GM19023 (cell line): ENCODE results near the gene SF1.

Experiments
- ATAC-seq: cut with Tn5 transposase; IDR thresholded peaks from one replicate; pipeline ENCODE4 v1.9.1; 2021; ENCODE audit warnings: mild to moderate bottlenecking, moderate library complexity; ENCODE audit not compliant: unreplicated experiment

The SF1 gene

DNA sequence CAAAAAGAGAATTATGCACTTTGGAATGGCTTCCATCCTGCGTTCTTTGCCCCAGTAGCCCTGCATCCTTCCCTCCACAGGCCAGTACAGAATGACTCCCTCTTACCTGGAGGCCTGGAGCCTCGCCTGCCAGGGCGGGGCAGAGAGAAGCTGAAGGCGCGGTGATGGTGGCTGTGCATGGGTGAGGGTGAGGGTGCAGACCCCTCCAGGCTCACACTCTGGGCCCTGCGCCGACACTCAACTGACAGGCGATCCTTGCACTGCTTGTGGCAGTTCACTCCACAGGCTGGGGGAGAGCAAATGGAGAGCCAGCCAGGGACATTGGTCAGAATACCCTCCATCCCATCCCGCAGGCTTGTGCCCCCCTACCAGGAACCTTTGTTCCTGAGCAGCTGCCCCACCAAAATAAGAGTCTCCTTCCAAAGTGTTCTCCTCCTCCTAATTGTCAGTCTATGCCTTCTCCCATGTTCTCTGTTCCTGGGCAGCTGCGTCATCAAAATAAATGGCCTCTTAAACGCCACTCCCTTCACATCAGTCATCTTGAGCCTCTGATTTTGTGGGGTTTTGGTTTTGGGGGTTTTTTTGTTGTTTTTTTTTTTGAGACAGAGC is 49.5 kb downstream of the SF1 start:
- no peak for ATAC-seq

DNA sequence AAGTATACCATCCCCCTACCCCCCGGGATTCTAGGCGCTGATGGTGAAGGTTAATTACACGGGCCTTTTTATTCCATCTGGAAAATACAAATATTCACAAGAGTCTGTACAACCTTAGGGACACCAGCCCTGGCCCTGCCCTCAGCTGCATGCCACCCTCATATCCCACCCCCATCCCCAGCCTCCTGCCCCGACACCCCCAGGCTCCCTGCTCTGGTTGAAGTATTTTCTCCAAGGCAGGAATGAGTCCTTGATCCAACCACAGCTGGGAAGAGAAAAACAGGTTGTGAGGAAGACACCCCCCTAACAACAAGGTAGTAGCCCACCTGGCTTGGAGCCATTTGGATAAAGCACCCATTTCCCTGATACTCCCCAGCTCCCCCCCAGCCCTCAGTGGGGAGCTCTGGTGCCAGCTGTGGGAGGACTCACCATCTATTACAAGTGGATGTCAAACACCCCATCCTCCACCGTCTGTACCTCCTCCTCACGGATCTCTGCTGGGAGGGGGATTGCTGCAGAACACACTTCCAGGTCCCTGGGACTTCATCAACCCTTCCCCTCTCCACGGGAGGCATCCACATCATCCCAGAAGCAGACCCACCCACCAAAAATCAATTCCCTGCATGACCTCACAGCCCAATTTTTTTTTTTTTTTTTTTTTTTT is 51.3 kb downstream of the SF1 start:
- ATAC-seq: no peak

DNA sequence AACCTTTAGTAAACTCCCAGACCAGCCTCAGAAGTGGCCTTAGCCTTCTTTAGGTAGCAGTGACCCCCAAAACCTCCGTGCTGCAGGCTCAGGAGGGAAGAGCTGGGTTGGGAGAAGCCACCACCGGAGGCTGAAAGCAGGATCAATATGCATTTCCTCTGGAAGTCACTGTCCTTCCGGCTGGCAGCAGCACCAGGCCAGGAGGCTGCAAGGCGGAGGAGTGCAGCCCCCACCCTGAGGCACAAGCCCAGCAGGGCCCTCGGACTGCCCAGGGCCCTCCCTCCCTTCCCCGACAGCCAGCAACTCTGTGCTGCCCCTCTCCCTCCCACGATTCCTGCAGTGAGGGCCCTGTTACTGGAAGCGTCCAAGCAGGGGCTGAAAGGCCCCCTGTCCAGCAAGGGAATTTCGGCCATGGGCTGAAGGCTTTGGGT is 52.1 kb downstream of the SF1 start:
- ATAC-seq: no peak

DNA sequence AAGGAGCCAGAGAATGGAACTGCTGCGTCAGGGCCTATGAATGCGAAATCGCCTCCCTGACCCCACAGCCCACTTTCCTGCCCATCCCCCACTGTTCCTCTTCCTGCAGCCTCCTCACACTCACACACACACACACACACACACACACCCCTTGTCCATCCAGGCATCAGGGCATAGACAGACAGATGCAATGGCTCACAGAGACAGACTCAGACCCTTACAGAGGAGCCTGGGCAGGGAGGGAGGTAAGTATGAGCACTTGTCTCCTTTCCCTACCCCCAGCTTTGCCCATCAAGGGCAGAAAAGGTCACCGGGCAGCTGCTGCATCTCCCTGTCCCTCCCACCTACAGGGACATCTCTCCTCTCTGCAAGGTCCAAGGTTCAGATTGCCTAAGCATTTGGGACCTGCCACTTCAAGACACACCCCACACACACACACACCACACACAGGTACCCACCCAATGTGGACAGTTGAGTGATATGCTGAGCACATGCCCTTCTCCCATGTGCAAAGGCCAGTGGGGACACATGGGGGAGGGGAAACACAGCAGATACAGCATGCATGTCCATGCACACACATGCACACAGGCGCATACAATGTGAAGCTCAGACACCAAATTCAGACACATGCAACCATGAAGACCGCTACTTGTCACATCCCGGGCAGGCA is 53.3 kb downstream of the SF1 start:
- no peak for ATAC-seq

DNA sequence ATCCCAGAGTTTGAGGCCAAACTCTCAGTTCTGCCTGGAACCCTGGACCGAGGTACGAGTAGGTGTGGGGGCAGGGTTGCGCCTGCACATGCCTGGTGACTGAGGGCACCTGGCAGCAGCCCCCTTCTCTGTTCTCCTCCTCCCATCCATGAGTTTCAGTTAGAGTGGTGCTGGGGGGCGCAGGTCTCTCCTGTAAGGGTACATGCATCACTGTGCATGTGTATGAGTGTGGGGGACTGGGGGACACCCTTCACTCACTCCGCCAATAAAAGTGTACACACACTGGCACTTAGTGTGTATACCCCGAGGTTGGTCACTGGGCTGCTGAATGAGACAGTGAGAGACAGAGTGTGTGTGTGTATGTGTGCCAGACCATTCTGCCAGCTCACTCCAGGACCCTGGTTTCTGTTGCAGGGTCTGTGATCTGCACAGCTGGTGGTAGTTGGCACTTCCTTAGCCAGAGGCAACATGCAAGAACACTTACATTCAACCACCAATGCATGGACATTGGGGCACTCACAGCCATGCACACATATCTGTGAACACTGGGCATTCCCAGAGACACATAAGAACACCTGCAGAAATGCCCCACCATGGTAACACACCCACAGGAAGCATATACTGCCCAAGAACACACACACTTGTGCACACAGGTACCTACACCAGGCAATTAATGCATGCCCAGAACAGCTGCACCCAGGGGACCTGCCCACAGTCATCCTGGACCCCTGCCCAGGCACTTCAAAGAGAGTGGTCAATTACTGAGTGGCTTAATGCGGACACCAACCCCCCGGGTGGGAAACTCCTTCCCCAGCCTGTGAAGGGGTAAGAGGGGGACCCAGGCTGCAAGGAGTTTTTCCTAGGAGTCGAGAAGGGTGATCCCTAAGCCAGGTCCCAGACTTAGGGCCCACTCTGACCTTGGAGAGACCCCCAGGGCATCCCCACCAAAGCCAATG is 54.2 kb downstream of the SF1 start:
- peak; percentile 22 for ATAC-seq

DNA sequence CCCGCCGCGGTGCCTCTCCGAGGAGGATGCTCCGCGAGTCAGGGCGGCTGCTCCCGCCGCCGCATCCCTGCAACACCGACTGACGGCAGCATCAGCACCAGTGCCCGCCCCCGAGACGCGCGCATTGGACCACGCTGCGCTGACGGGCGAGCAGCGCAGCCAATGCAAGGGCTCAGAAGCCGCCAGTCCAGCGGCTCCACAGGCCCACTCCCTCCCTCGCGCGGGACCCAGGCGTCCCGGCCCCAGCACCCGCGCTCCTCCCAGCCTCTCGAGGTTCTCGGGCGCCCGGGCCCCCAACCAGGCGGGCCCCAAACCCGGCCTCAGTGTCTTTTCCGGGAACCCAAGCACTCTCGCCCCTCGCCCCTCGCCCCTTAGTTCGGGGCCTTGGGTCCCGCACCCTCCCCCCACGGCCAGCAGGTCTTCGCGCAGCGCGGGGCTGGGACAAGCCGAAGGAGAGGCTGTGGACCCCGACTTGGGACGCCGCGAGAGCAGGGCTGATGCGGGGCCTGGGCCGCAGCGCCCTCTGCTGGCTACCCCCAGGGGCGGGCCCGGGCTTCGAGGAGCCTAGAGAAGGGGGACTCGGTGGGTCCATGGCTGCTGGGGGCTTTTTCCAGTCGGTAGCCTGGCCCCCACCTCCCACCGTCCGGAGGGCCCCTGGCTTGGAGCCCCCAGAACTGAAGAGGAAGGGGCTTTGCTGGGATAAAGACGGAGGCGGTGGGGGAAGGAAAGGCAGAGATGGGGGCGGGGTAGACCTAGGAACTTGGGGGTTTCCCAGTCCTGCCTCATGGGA is 55.0 kb downstream of the SF1 start, which contains the start of gene NRXN2:
Gene NRXN2, minus strand, starts transcription at position 81 of the 790 bp plus-strand sequence. CDS start 9,498 bp downstream, outside the sequence.
- peak; percentile 86 for ATAC-seq

DNA sequence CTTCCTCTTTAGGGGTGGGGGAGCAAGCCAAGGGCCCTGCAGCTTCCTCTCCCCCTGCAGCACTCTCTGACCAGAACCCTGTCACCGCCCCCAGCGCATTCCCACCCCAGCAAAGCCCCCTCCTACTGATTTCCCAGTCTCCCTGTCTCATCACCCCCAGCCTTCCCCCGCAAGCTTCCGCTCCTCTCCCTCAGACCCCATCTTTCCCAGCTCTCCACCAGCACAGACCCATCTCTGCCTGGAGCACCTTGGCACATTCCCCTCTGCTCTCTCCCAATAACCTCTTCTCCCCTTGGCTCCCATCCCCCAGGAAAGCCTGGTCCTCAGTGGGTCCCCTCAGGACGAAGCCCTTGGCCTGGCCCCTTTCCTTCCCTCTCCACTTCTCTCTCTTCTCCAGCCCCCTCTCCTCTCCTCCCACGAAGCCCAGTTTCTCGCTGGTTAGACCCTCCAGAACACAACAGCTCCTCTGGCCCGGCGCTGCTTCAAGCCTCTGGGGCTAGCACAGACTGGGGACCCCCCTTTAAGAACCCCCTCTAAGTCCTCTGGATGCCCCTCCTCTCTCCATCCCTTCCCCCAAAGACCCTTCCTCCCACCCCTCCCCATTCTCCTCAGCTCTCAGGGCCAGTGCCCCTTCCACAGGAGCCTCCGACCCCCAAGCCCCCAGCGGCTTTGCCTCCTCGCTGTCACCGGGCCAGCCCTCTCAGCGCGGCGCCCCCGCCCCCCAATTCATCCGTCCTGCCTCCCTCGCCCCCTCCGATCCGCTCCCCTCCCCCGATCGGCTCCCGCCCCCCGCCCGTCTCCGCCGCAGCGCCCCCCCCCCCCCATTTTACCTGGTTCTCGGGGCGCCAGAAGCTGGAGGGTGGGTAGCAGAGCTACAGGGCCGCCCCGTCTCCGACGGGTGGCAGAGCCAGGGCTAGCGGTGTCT is 55.9 kb downstream of the SF1 start:
- no peak for ATAC-seq

DNA sequence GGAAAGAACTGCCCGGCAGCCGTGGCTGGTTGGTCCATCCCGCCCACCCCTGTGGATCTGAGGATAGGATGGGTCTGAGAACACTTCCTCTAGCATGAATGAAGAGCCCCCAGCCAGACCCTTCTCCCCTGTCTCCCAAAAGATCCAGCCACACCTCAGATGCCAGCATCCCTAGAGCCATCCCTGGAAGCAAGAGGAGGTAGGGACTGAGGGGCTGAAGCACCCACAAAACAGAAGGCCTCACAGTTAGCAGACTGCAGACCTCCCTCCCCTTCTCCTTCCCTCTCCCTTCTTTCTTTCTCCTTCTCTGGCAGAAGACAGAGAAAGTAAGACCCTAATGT is 57.0 kb downstream of the SF1 start:
- no peak for ATAC-seq

DNA sequence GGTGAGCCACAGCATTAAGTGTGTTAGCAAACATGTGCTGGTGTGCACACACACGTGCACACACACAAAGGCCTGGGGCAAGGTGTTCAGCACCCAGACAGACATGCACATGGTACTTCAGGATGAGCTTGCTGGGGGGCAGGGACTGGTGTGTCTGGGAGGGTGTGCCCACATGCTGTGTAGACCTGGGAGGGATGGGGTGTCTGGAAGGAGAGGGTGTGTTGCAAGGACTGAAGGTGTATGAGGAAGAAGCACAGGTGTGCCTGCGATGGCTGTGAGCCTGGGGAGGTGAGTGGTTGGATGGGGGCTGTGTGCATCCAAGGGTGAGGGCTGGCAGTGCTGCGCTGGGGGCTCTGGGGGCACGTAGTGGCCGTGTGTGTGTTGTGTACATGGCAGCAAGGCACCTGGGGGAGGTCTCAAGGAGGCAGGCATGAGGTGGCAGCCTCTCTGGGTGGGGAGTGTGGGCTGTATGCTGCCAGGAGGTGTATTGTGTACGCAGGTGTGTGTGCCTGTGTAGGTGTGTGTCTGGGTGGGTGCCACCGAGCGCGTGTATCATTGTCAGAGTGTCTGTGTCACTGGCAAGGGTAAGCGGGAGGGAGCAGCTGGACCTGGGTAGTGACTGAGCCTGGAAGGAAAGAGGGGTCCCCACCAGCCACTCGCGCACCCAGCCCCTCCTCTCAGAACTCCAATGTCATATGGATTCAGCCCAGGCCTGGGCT is 57.5 kb downstream of the SF1 start:
- ATAC-seq: no peak

DNA sequence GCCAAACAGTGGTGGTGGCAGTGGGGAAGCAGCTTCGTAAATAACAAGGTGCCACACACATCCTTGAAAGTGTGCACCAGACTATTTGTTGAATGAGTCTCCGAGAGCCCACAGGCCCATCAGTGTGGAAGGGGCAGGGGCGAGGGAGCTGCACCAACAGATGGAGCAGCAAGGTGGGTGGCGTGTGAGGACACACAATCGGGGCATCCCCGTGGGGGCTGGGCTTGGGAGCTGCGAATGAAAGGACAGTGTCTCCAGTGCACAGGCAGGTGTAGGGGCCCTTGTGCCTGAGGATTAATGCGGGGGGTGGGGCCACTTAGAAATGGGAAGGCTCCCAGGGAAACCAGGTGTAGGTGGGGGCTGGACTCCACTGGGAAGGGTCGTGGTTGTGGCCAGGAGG is 58.2 kb downstream of the SF1 start:
- ATAC-seq: no peak

DNA sequence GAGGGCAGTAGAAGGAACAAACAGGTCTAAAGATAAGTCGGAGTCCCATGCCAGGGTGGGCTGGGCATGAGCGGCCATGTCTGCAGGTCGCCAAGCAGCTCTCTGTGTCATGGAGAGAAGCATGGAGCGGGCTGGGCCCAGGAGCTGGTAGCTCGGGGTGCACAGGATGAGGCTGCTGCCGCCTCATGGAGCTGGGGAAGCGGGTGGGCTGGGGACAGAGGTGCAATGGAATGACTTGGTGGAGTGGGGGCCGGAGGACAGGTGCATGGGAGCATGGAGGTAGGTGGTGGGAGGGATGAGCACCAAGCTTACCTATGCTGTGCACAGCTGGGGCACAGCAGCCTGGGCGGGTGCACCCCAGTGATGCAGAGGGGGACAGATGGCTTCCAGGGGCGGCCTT is 58.9 kb downstream of the SF1 start:
- ATAC-seq: no peak

DNA sequence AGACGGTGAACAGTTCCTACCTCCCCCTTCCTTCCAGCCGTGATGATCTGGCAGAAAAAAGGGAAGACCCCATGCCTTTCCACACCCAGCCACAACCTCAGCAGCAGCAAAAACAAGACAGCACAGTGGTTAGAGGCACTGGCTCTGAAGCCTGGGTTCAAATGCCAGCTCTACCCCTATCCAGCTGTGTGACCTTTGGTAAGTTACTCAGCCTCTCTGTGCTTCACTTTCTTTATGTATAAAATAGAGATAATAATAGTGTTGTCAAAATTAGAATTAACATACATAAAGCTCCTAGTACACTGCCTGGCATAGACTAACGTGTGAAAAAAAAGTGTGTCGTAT is 59.6 kb downstream of the SF1 start:
- ATAC-seq: no peak

DNA sequence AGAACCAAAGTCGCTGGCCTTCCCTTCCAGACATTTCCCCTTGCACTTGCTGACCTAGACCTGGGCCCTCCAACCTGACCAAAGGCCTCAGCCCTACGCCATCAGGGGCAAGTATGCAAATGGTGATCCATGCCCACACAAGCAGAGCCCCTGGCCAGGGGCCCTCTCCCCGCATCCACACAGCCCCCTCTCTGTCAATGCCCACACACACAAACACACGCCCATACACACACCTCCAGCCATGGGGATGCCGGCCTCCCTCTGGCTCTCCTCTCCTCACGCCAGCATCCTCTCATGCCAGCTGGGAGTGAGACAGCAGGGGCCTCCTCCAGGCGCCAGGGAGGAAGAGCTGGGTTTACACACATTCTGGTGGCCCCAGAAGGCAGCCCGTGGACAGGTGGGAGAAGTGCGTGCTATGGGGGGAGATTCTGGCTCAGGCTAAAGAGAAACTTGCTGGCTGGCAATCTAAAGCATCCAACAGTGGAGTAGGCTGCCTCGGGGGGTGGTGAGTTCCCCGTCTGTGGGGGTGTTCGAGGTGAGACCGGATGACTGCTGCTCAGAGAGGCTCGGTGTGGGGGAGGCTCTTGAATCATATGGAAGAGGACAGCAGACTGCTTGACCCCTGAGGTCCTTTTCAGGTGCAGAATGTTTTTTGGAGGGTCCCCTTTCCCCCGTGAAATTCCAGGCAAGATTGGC is 60.1 kb downstream of the SF1 start:
- no peak for ATAC-seq

DNA sequence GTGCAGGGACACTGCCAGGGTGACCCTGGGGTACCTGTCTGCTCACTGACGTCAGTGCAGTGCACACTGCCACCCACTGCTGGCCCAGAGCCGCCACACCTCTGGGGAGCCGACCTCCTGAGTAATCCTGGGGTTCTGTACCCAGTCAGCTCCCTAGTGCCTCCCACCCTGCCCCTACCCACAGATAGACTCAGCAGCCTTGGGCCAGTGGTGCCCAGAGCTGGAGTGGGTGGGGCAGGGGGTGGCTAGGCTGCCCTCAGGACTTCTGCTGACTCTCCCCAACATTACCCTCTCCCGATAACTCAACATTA is 61.1 kb downstream of the SF1 start:
- no peak for ATAC-seq

DNA sequence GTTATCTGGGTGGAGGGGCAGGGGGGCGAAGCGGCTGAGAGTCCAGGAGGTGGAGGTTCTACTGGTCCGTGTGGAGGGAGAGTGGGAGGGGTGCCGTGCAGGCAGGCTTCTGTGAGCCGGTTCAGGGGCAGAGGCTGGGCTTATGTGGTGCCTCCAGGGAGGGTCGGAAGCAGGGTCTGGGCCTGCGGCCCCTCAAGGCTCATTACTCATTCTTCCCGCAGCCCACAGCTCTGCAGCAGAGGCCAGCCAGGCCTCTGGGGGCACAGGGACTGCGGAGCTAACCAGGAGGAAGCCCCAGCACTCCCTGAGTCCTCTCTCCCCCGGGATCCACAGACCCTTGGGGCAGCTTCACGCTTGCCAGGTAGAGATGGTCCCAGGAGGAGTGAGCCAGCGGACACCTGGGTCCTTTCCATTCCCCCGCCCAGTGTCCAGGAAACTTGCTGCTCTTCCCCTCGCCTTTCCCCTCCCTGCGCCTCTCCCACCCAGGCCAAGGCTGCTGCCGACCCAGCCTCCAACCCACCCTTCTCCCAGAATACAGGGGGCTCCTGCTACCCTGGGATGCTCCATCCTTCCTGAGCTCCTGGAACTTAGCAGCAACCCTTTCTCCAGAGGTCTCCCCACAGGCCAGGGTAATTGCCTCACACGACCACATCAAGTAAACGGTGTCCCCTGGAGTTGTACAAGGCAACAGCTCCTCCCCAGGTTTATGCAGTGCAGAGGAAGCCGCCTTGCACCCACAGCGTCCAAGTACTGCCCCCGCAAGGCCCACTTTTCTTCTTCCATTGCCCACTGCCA is 61.7 kb downstream of the SF1 start:
- ATAC-seq: no peak

DNA sequence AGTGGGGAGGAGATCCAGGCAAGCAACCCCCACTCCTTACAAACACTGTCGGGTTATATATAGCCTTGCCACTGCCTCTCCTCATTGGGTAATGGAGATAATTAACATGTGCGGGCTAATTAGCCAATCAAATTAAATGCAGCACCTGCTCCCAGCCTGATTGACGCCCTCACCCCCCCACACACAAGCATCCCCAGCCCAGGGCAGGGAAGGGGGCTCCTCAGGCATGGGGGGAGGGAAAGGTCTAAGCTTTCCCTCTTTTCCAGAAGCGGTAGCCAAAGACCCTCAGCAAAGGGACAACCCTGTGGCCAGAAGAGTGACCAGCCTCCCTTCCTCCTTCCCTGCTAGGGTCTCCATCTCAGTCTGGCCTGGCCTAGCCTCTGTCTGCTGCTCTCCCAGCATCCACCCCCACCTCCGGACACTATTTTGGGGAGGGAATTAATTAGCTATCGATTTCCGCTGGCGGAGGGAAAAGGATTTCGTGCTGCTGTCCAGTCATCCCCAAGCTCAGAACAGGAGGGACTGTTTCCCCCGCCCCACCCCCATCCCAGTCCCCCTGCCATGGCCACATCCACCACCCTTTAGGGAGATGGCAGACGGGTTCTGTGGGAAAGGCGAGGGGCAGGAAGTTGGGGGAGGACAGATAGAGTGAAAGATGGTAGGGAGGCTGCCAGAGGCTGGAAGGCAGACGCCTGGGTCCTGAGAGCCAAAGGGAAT is 62.4 kb downstream of the SF1 start:
- ATAC-seq: no peak

DNA sequence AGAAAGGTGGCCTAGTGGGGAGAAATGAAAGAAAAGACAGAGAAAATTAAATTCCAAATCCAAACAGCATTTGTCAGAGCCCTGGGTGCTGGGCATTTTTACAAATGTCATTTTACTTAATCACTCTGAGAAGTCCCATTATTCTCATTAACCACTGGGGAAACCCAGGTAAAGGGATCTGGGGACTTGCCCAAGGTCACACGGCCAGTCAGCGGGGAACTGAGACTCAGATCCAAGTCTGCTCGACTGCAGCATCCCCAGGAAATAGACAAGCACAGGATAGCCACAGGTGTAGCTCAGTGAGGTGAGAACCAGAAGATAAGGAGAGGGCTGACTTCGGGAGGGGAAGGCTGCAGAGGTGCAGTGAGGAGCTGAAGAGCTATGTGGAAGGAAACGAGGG is 63.2 kb downstream of the SF1 start:
- ATAC-seq: no peak
